AG08395 (cell line): ENCODE data around the gene MYO6.
A peak's percentile ranks its signal among the peaks of the same experiment; 100 is the strongest.
"Not testable (repeated sequence)": the region's sequence is repeated elsewhere in the genome, so short reads cannot be mapped to it uniquely, and the experiment has no call there.

Experiments
- DNase-seq: peaks from one replicate; pipeline ENCODE4 v3.0.0; 2012; ENCODE audit warnings: mixed read lengths, low spot score

MYO6 gene

GRCh38 chr6:75892384-75892783 is 143.3 kb downstream of the MYO6 start:
- DNase-seq, result no peak

- peak; percentile 55 for DNase-seq
Measured at GRCh38 chr6:75893058-75893775, 144.2 kb downstream of the MYO6 start.

- DNase-seq, result no peak
Measured at GRCh38 chr6:75893776-75894152, 144.7 kb downstream of the MYO6 start.

GRCh38 chr6:75896526-75896925 is 147.5 kb downstream of the MYO6 start:
- DNase-seq, result peak; percentile 7

GRCh38 chr6:75900216-75900615 is 151.2 kb downstream of the MYO6 start:
- DNase-seq, result not testable (repeated sequence)

- DNase-seq, result not testable (repeated sequence)
Measured at GRCh38 chr6:75905129-75905528, 156.1 kb downstream of the MYO6 start.

- DNase-seq, result no peak
Measured at GRCh38 chr6:75906871-75907270, 157.8 kb downstream of the MYO6 start.

- DNase-seq, result no peak
Measured at GRCh38 chr6:75907444-75907843, 158.4 kb downstream of the MYO6 start.

GRCh38 chr6:75913040-75913439 is 164.0 kb downstream of the MYO6 start:
- DNase-seq, result no peak

- DNase-seq, result peak; percentile 5
Measured at GRCh38 chr6:75922226-75922625, 173.2 kb downstream of the MYO6 start.

GRCh38 chr6:75926293-75927168 is 177.5 kb downstream of the MYO6 start:
- no peak for DNase-seq

- DNase-seq, result no peak
Measured at GRCh38 chr6:75931011-75931680, 182.1 kb downstream of the MYO6 start.

GRCh38 chr6:75932067-75932466 is 183.0 kb downstream of the MYO6 start:
- no peak for DNase-seq

GRCh38 chr6:75933387-75933975 is 184.4 kb downstream of the MYO6 start:
- no peak for DNase-seq

GRCh38 chr6:75934643-75935472 is 185.8 kb downstream of the MYO6 start:
- DNase-seq, result peak; percentile 81

GRCh38 chr6:75935473-75935793 is 186.4 kb downstream of the MYO6 start:
- DNase-seq, result no peak

GRCh38 chr6:75936682-75937081 is 187.6 kb downstream of the MYO6 start:
- DNase-seq, result no peak

GRCh38 chr6:75937846-75938245 is 188.8 kb downstream of the MYO6 start:
- DNase-seq, result no peak

GRCh38 chr6:75940564-75940963 is 191.5 kb downstream of the MYO6 start:
- no peak for DNase-seq

GRCh38 chr6:75941509-75941908 is 192.5 kb downstream of the MYO6 start:
- DNase-seq, result no peak

- DNase-seq, result no peak
Measured at GRCh38 chr6:75943381-75943780, 194.3 kb downstream of the MYO6 start.
